ENCODE results near the gene ROMO1.

ROMO1 gene

GRCh38 chr20:35724321-35725230, 25.4 kb downstream of the ROMO1 start:
- H3K9me3 ChIP-seq (ENCODE audit: control insufficient read depth, low read length) = no peaks in the 10 kb centered on the region
- no peak overlapping the region for H2AFZ ChIP-seq
- no peak overlapping the region for H3K9ac ChIP-seq
- H3K4me3 ChIP-seq (ENCODE audit: low read depth, low read length) = no peak overlapping the region
- H3K4me2 ChIP-seq (ENCODE audit: low read length) = no peak overlapping the region
- H3K27me3 ChIP-seq (ENCODE audit: control insufficient read depth, insufficient read depth, low read length) = no peaks in the 10 kb centered on the region
- peaks cover 66% of the 10 kb centered on the region for H3K79me2 ChIP-seq
- no peak overlapping the region for H3K27ac ChIP-seq
- H3K36me3 ChIP-seq (ENCODE audit: control insufficient read depth, insufficient read depth, low read length) = no peaks in the 10 kb centered on the region
- TF ChIP-seq CTCF (IDR thresholded peaks at IDR 0.05) = no peak
- no peaks in the 10 kb centered on the region for H3K4me1 ChIP-seq

GRCh38 chr20:35726842-35727711, 27.9 kb downstream of the ROMO1 start:
- Histone ChIP-seq H3K4me2 (ENCODE audit: low read length) (no peak overlapping the region), H3K27ac (no peak overlapping the region), H2AFZ (no peak overlapping the region), H3K27me3 (ENCODE audit: control insufficient read depth, insufficient read depth, low read length) (no peaks in the 10 kb centered on the region), H3K4me1 (peaks cover 6% of the 10 kb centered on the region), H3K9me3 (ENCODE audit: control insufficient read depth, low read length) (no peaks in the 10 kb centered on the region), H3K79me2 (peaks cover 55% of the 10 kb centered on the region), H3K9ac (no peak overlapping the region), H3K36me3 (ENCODE audit: control insufficient read depth, insufficient read depth, low read length) (no peaks in the 10 kb centered on the region), H3K4me3 (ENCODE audit: low read depth, low read length) (no peak overlapping the region)
- TF ChIP-seq CTCF (IDR thresholded peaks at IDR 0.05) = no peak

- H3K9ac ChIP-seq = no peak overlapping the region
- no peak overlapping the region for H3K4me3 ChIP-seq (ENCODE audit: low read depth, low read length)
- H3K36me3 ChIP-seq (ENCODE audit: control insufficient read depth, insufficient read depth, low read length) = no peaks in the 10 kb centered on the region
- peaks cover 8% of the 10 kb centered on the region for H3K4me1 ChIP-seq
- no peaks in the 10 kb centered on the region for H3K27me3 ChIP-seq (ENCODE audit: control insufficient read depth, insufficient read depth, low read length)
- H3K27ac ChIP-seq = no peak overlapping the region
- peaks cover 58% of the 10 kb centered on the region for H3K79me2 ChIP-seq
- H3K4me2 ChIP-seq (ENCODE audit: low read length) = no peak overlapping the region
- H3K9me3 ChIP-seq (ENCODE audit: control insufficient read depth, low read length) = no peaks in the 10 kb centered on the region
- H2AFZ ChIP-seq = no peak overlapping the region
- TF ChIP-seq CTCF (IDR thresholded peaks at IDR 0.05) = no peak
Observed at GRCh38 chr20:35729283-35729807, 30.1 kb downstream of the ROMO1 start.

GRCh38 chr20:35729836-35730582, 30.8 kb downstream of the ROMO1 start:
- Histone ChIP-seq H3K36me3 (ENCODE audit: control insufficient read depth, insufficient read depth, low read length) (no peaks in the 10 kb centered on the region), H3K4me1 (peaks cover 10% of the 10 kb centered on the region)

More at GRCh38 chr20:35729836-35730582, 30.8 kb downstream of the ROMO1 start:
- TF ChIP-seq CTCF (IDR thresholded peaks at IDR 0.05) = no peak
- no peak overlapping the region for H3K4me3 ChIP-seq (ENCODE audit: low read depth, low read length)
- H3K4me2 ChIP-seq (ENCODE audit: low read length) = no peak overlapping the region
- H3K79me2 ChIP-seq = peaks cover 60% of the 10 kb centered on the region
- no peak overlapping the region for H2AFZ ChIP-seq
- H3K27ac ChIP-seq = no peak overlapping the region
- no peaks in the 10 kb centered on the region for H3K27me3 ChIP-seq (ENCODE audit: control insufficient read depth, insufficient read depth, low read length)
- no peak overlapping the region for H3K9ac ChIP-seq
- no peaks in the 10 kb centered on the region for H3K9me3 ChIP-seq (ENCODE audit: control insufficient read depth, low read length)

Data from parathyroid adenoma (tissue), 2 donors.